Measurements from ENCODE around the gene TP53BP1.
"Not testable (repeated sequence)": the region's sequence is repeated elsewhere in the genome, so short reads cannot be mapped to it uniquely, and the experiment has no call there.

The TP53BP1 gene

GRCh38 chr15:43403616-43404015, 89.3 kb downstream of the TP53BP1 start:
- DNase-seq (ENCODE audit: low read depth), result no peak
- H3K4me3 ChIP-seq (ENCODE audit: low read length), result no peak overlapping the region
- TF ChIP-seq CTCF (conservative IDR thresholded peaks at IDR 0.05; ENCODE audit: low read length), result no peak

- H3K4me3 ChIP-seq (ENCODE audit: low read length), result no peak overlapping the region
- TF ChIP-seq CTCF (conservative IDR thresholded peaks at IDR 0.05; ENCODE audit: low read length), result no peak
- no peak for DNase-seq (ENCODE audit: low read depth)
Measured at GRCh38 chr15:43402255-43402654, 90.7 kb downstream of the TP53BP1 start.

DNA sequence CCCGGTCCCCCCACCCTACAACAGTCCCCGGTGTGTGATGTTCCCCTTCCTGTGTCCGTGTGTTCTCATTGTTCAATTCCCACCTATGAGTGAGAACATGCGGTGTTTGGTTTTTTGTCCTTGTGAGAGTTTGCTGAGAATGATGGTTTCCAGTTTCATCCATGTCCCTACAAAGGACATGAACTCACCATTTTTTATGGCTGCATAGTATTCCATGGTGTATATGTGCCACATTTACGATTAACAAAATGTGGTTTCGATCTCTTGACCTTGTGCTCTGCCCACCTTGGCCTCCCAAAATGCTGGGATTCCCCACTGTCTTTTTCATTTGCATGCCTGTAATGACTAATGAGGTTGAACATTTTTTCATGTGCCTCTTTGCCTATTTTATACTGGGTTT, 99.4 kb downstream of the TP53BP1 start:
- DNase-seq (ENCODE audit: low read depth); H3K4me3 ChIP-seq (ENCODE audit: low read length): not testable (repeated sequence)

GRCh38 chr15:43390723-43391122, 102.2 kb downstream of the TP53BP1 start:
- H3K4me3 ChIP-seq (ENCODE audit: low read length), result no peak overlapping the region
- peak; percentile 21 for DNase-seq (ENCODE audit: low read depth)
- no peak for TF ChIP-seq CTCF (conservative IDR thresholded peaks at IDR 0.05; ENCODE audit: low read length)

- H3K4me3 ChIP-seq (ENCODE audit: low read length), result no peak overlapping the region
- peak; percentile 19 for DNase-seq (ENCODE audit: low read depth)
- TF ChIP-seq CTCF (conservative IDR thresholded peaks at IDR 0.05; ENCODE audit: low read length), result no peak
Measured at GRCh38 chr15:43383070-43383469, 109.9 kb downstream of the TP53BP1 start.

- DNase-seq (ENCODE audit: low read depth), result no peak
- no peak overlapping the region for H3K4me3 ChIP-seq (ENCODE audit: low read length)
- TF ChIP-seq CTCF (conservative IDR thresholded peaks at IDR 0.05; ENCODE audit: low read length), result no peak
Measured at GRCh38 chr15:43382310-43382709, 110.6 kb downstream of the TP53BP1 start.

GRCh38 chr15:43378601-43379000, 114.4 kb downstream of the TP53BP1 start:
- no peak for TF ChIP-seq CTCF (conservative IDR thresholded peaks at IDR 0.05; ENCODE audit: low read length)
- H3K4me3 ChIP-seq (ENCODE audit: low read length), result no peak overlapping the region
- DNase-seq (ENCODE audit: low read depth), result no peak
